DND-41 (cell line): ENCODE measurements around the gene HOXA13.

Source experiments
- CTCF ChIP-seq: IDR thresholded peaks from 2 replicates; pipeline ENCODE4 v1.5.1; 2012; ENCODE audit warnings: borderline replicate concordance, low read length, moderate library complexity, mild to moderate bottlenecking; ENCODE audit not compliant: poor library complexity, severe bottlenecking; ENCODE audit errors: extremely low read depth
- EZH2 ChIP-seq: IDR thresholded peaks from 3 replicates; pipeline ENCODE4 v1.6.1; 2012; ENCODE audit warnings: borderline replicate concordance, low read depth, mild to moderate bottlenecking, moderate library complexity, low read length, inconsistent platforms; ENCODE audit not compliant: severe bottlenecking

GRCh38 chr7:27161721-27162560 lies 38.0 kb downstream of the HOXA13 start:
- no peak for TF ChIP-seq CTCF
- TF ChIP-seq EZH2 = no peak
